IMR-90 (cell line): ENCODE data around the gene COQ4. TPM values are rescaled to one million over a fixed set of nuclear protein-coding genes. Genes with fewer than 3 reads are reported as not detected.

Experiments
- ATAC-seq: fragments of 200-7000 bp; cut with Tn5 transposase; 2 replicates; pipeline ENCODE4 v1.9.1; 2020; ENCODE audit warnings: low read depth, mild to moderate bottlenecking, moderate library complexity
- BruUV-seq: library from RNA; stranded (reverse); fragments of 400-500 nt; replicated peaks from 2 replicates; lab custom pipeline; 2021; lab: Mats Ljungman, UMichigan
- CTCF ChIA-PET: fragments of 300-600 bp; formaldehyde crosslinking; extraction: SDS; loops from one replicate; lab custom pipeline; 2021; ENCODE audit warnings: antibody characterized with exemption; lab: Yijun Ruan, JAX
- POLR2A ChIA-PET: fragments of 300-600 bp; sonication (Branson Sonifier 250); formaldehyde crosslinking; loops from one replicate; lab custom pipeline; 2022; ENCODE audit warnings: antibody characterized with exemption; ENCODE audit not compliant: unreplicated experiment; lab: Charles Lee
- DNase-seq: peaks from one replicate; pipeline ENCODE4 v3.0.0; 2013
- H2AFZ ChIP-seq: replicated peaks from 2 replicates; pipeline ENCODE3; 2013; ENCODE audit warnings: low read length, mild to moderate bottlenecking; ENCODE audit not compliant: poor library complexity
- H2AK5ac ChIP-seq: 2 replicates; pipeline ENCODE4 v1.6.1; 2013; ENCODE audit warnings: low read depth, low read length, inconsistent platforms
- H2AK9ac ChIP-seq: replicated peaks from 2 replicates; pipeline ENCODE3; 2013; ENCODE audit warnings: mild to moderate bottlenecking, low read depth, low read length, moderate library complexity; ENCODE audit not compliant: poor library complexity
- H2BK120ac ChIP-seq: 2 replicates; pipeline ENCODE4 v1.6.1; 2013; ENCODE audit warnings: low read depth, low read length, inconsistent platforms
- H2BK15ac ChIP-seq: 3 replicates; pipeline ENCODE4 v1.6.1; 2013; ENCODE audit warnings: low read depth, low read length, inconsistent platforms
- H2BK20ac ChIP-seq: 2 replicates; pipeline ENCODE4 v1.6.1; 2013; ENCODE audit warnings: low read depth, mild to moderate bottlenecking, inconsistent platforms, low read length, moderate library complexity
- H2BK5ac ChIP-seq: 2 replicates; pipeline ENCODE4 v1.6.1; 2013; ENCODE audit warnings: mild to moderate bottlenecking, low read depth, low read length, inconsistent platforms; ENCODE audit not compliant: poor library complexity, severe bottlenecking
- H3K14ac ChIP-seq: replicated peaks from 2 replicates; pipeline ENCODE4 v1.6.1; 2013; ENCODE audit warnings: low read depth, low read length, inconsistent platforms
- H3K18ac ChIP-seq: 2 replicates; pipeline ENCODE4 v1.6.1; 2013; ENCODE audit warnings: low read depth, low read length, control low read depth
- H3K23ac ChIP-seq: 2 replicates; pipeline ENCODE4 v1.6.1; 2013; ENCODE audit warnings: low read depth, low read length, inconsistent platforms
- H3K27ac ChIP-seq: 2 replicates; pipeline ENCODE4 v1.5.1; 2013; ENCODE audit warnings: mild to moderate bottlenecking, control low read depth, low read length; ENCODE audit not compliant: insufficient read depth
- H3K27me3 ChIP-seq: 2 replicates; pipeline ENCODE4 v1.6.1; 2013; ENCODE audit warnings: low read length; ENCODE audit not compliant: control insufficient read depth, insufficient read depth
- H3K36me3 ChIP-seq: 2 replicates; pipeline ENCODE4 v1.6.1; 2013; ENCODE audit warnings: low read length, mixed read lengths; ENCODE audit not compliant: control insufficient read depth, insufficient read depth
- H3K4ac ChIP-seq: 2 replicates; pipeline ENCODE4 v1.6.1; 2013; ENCODE audit warnings: low read depth, low read length, inconsistent platforms
- H3K4me1 ChIP-seq: 2 replicates; pipeline ENCODE4 v1.6.1; 2013; ENCODE audit warnings: low read length, mixed read lengths; ENCODE audit not compliant: control insufficient read depth, insufficient read depth
- H3K4me2 ChIP-seq: 2 replicates; pipeline ENCODE4 v1.6.1; 2013; ENCODE audit warnings: low read depth, mild to moderate bottlenecking, control low read depth, low read length, moderate library complexity
- H3K4me3 ChIP-seq: 2 replicates; pipeline ENCODE4 v1.5.1; 2013; ENCODE audit warnings: low read depth, mild to moderate bottlenecking, control low read depth, low read length, moderate library complexity; ENCODE audit not compliant: insufficient read depth
- H3K56ac ChIP-seq: 2 replicates; pipeline ENCODE4 v1.6.1; 2013; ENCODE audit warnings: low read length, inconsistent platforms; ENCODE audit not compliant: insufficient read depth; ENCODE audit errors: extremely low read depth
- H3K79me1 ChIP-seq, 2 experiments: 2 replicates each; pipeline ENCODE4 v1.6.1; 2013; ENCODE audit warnings: low read length in 2 of 2, inconsistent platforms in 1 of 2, low read depth in 1 of 2
- H3K9ac ChIP-seq: 2 replicates; pipeline ENCODE4 v1.6.1; 2013; ENCODE audit warnings: low read depth, low read length, control low read depth
- H3K9me1 ChIP-seq: 2 replicates; pipeline ENCODE4 v1.6.1; 2013; ENCODE audit warnings: low read length, inconsistent platforms; ENCODE audit not compliant: insufficient read depth
- H3K9me3 ChIP-seq: 2 replicates; pipeline ENCODE4 v1.6.1; 2013; ENCODE audit warnings: low read length; ENCODE audit not compliant: control insufficient read depth, insufficient read depth
- H4K20me1 ChIP-seq: 2 replicates; pipeline ENCODE4 v1.6.1; 2013; ENCODE audit warnings: low read length, inconsistent platforms; ENCODE audit not compliant: insufficient read depth
- H4K5ac ChIP-seq: 2 replicates; pipeline ENCODE4 v1.6.1; 2013; ENCODE audit warnings: mild to moderate bottlenecking, low read depth, low read length, control low read depth
- H4K8ac ChIP-seq, 2 experiments: 2 replicates each; pipeline ENCODE4 v1.6.1; 2013; ENCODE audit warnings: low read depth in 2 of 2, low read length in 2 of 2, control low read depth in 1 of 2, inconsistent platforms in 1 of 2
- H4K91ac ChIP-seq: 2 replicates; pipeline ENCODE4 v1.6.1; 2013; ENCODE audit warnings: low read depth, low read length, inconsistent platforms; ENCODE audit not compliant: insufficient read depth
- BHLHE40 ChIP-seq: fragments of 150-350 bp; IDR thresholded peaks from 2 replicates; pipeline ENCODE4 v1.6.1; 2016; ENCODE audit warnings: mild to moderate bottlenecking, low read depth, low read length
- CEBPB ChIP-seq: IDR thresholded peaks from 2 replicates; pipeline ENCODE4 v1.6.1; 2012; ENCODE audit warnings: low read depth, low read length, improper control_type of control experiment
- CHD1 ChIP-seq: IDR thresholded peaks from 2 replicates; pipeline ENCODE4 v1.6.1; 2012; ENCODE audit warnings: low read depth, low read length, improper control_type of control experiment
- FOS ChIP-seq: fragments of 150-350 bp; IDR thresholded peaks from 2 replicates; pipeline ENCODE4 v1.6.1; 2016; ENCODE audit warnings: low read depth, low read length
- MAFK ChIP-seq: IDR thresholded peaks from 2 replicates; pipeline ENCODE4 v1.6.1; 2012; ENCODE audit warnings: low read depth, low read length, improper control_type of control experiment
- MAZ ChIP-seq: IDR thresholded peaks from 2 replicates; pipeline ENCODE4 v1.6.1; 2012; ENCODE audit warnings: low read depth, mild to moderate bottlenecking, low read length, improper control_type of control experiment, moderate library complexity, borderline replicate concordance
- NFE2L2 ChIP-seq: fragments of 150-350 bp; IDR thresholded peaks from 2 replicates; pipeline ENCODE4 v1.6.1; 2016; ENCODE audit warnings: low read depth, mild to moderate bottlenecking, low read length
- POLR2A ChIP-seq: IDR thresholded peaks from 2 replicates; pipeline ENCODE4 v1.6.1; 2012; ENCODE audit warnings: mild to moderate bottlenecking, low read depth, low read length
- RAD21 ChIP-seq: IDR thresholded peaks from 2 replicates; pipeline ENCODE4 v1.6.1; 2012; ENCODE audit warnings: low read length, improper control_type of control experiment
- RCOR1 ChIP-seq: IDR thresholded peaks from 2 replicates; pipeline ENCODE4 v1.6.1; 2012; ENCODE audit warnings: mild to moderate bottlenecking, low read length, improper control_type of control experiment; ENCODE audit not compliant: insufficient replicate concordance
- SMC3 ChIP-seq: fragments of 150-350 bp; IDR thresholded peaks from 2 replicates; pipeline ENCODE4 v1.6.1; 2016; ENCODE audit warnings: low read depth, mild to moderate bottlenecking, antibody characterized with exemption, low read length, moderate library complexity
- WGBS, 2 experiments: methylation state at CpG; one replicate each; pipeline versions ENCODE4 v1.1.5 to v1.1.7; 2013; ENCODE audit warnings: missing lambda C conversion rate in 2 of 2; ENCODE audit not compliant: insufficient read length in 1 of 2; ENCODE audit errors: extremely low coverage in 2 of 2; 5-methylcytosine and 5-hydroxymethylcytosine counted together
- dilution Hi-C: fragments of 300-500 bp; cut with HindIII; formaldehyde crosslinking; loops from one replicate; pipeline ENCODE4 v1.14.3; 2018; ENCODE audit warnings: low sequenced_read_pairs; ENCODE audit not compliant: unreplicated experiment
- in situ Hi-C: fragments of 300-500 bp; cut with MboI; formaldehyde crosslinking; loops from 3 replicates; pipeline ENCODE4 v1.14.3; 2019; ENCODE audit warnings: low sequenced_read_pairs, inconsistent platforms, mixed read lengths
- intact Hi-C: fragments of 100-400 bp; cut with micrococcal nuclease; formaldehyde crosslinking; loops from 2 replicates; pipeline ENCODE4 v1.10.0; 2022
- polyA plus RNA-seq, 3 experiments: library from polyadenylated mRNA; depleted of rRNA; stranded (reverse); fragments of >200 nt; gene quantifications; 2 replicates each; pipeline ENCODE4 v1.2.3, GENCODE V29; 2012; ENCODE audit warnings: low replicate concordance in 1 of 3
- total RNA-seq: library from RNA; depleted of rRNA; stranded (reverse); fragments of >200 nt; gene quantifications from 2 replicates; pipeline ENCODE4 v1.2.3, GENCODE V29; 2012
- TF ChIP-seq, protein P1 (sequence below): fragments of 150-350 bp; IDR thresholded peaks from 2 replicates; pipeline ENCODE4 v1.6.1; 2016; ENCODE audit warnings: low read depth, mild to moderate bottlenecking, low read length, moderate library complexity, borderline replicate concordance
- TF ChIP-seq, protein P2 (sequence below): conservative IDR thresholded peaks from 2 replicates; pipeline ENCODE4 v1.5.1; 2012; ENCODE audit warnings: mild to moderate bottlenecking, low read depth, low read length, improper control_type of control experiment

COQ4 gene
- total and polyA plus RNA-seq, 2 of the 4 experiments (the other 2 are of a cell fraction): 20.1 to 41.4 TPM

DNA sequence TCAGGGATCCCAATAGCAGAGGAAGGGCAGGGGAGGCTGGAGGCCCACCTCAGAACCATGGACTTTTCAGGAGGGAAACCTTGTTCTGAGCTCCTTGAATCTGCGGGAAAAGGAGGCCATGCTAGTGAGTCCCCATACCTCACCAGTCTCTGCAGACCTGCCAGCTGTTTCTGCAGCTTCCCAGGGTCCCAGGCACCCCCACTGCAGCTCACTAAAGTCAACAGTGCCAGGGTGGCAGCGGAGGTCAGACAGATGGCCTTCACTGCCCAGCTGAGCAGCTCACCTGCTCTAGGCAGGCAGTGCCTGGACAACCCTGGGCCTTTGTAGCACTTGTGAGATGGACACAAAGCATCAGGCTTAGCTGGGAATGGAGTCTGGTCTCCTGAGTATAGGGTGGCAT is 13.3 kb downstream of the COQ4 start:
- DNase-seq: no peak
- Histone ChIP-seq H2AK9ac (no peak overlapping the region), H4K20me1 (no peaks in the 10 kb centered on the region), H2BK15ac (no peak overlapping the region), H3K36me3 (peaks cover 20% of the 10 kb centered on the region), H3K4me3 (no peak overlapping the region), H3K18ac (no peak overlapping the region), H3K9me1 (peaks cover 8% of the 10 kb centered on the region), H3K56ac (no peak overlapping the region), H3K27ac (no peak overlapping the region), H3K4ac (no peak overlapping the region), H3K79me1 (peaks cover 0 to 8% of the 10 kb centered on the region in 2 experiments; a peak in 2 of 4 replicates), H2BK5ac (no peak overlapping the region), H2AFZ (no peak overlapping the region), H3K9ac (no peak overlapping the region), H3K9me3 (no peaks in the 10 kb centered on the region), H2AK5ac (no peak overlapping the region), H4K8ac (no peak overlapping the region), H3K4me1 (peaks cover 3% of the 10 kb centered on the region; the same call in 1 of the 2 replicates), H3K23ac (no peak overlapping the region), H3K27me3 (no peaks in the 10 kb centered on the region), H2BK120ac (no peak overlapping the region), H4K5ac (no peak overlapping the region), H3K14ac (no peak overlapping the region), H4K91ac (no peak overlapping the region), H3K4me2 (no peak overlapping the region), H2BK20ac (no peak overlapping the region)
- 100% methylated on average over 1 of the region's 2 CpGs; no CpG with 5 or more reads in 1 of the 2 experiments for WGBS, 2 experiments
- dilution Hi-C loops (no loop called here), in situ Hi-C loops (no loop called here), intact Hi-C loops (no loop called here)
- TF ChIP-seq RAD21: no peak
- TF ChIP-seq CHD1: no peak
- no peak for TF ChIP-seq POLR2A
- TF ChIP-seq CEBPB: no peak
- TF ChIP-seq MAZ: no peak
- TF ChIP-seq MAFK: no peak
- TF ChIP-seq BHLHE40: no peak
- TF ChIP-seq, protein P1, sequence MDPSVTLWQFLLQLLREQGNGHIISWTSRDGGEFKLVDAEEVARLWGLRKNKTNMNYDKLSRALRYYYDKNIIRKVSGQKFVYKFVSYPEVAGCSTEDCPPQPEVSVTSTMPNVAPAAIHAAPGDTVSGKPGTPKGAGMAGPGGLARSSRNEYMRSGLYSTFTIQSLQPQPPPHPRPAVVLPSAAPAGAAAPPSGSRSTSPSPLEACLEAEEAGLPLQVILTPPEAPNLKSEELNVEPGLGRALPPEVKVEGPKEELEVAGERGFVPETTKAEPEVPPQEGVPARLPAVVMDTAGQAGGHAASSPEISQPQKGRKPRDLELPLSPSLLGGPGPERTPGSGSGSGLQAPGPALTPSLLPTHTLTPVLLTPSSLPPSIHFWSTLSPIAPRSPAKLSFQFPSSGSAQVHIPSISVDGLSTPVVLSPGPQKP: no peak
- TF ChIP-seq FOS: no peak
- no peak for TF ChIP-seq SMC3
- TF ChIP-seq, protein P2, sequence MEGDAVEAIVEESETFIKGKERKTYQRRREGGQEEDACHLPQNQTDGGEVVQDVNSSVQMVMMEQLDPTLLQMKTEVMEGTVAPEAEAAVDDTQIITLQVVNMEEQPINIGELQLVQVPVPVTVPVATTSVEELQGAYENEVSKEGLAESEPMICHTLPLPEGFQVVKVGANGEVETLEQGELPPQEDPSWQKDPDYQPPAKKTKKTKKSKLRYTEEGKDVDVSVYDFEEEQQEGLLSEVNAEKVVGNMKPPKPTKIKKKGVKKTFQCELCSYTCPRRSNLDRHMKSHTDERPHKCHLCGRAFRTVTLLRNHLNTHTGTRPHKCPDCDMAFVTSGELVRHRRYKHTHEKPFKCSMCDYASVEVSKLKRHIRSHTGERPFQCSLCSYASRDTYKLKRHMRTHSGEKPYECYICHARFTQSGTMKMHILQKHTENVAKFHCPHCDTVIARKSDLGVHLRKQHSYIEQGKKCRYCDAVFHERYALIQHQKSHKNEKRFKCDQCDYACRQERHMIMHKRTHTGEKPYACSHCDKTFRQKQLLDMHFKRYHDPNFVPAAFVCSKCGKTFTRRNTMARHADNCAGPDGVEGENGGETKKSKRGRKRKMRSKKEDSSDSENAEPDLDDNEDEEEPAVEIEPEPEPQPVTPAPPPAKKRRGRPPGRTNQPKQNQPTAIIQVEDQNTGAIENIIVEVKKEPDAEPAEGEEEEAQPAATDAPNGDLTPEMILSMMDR: no peak
- no peak for TF ChIP-seq RCOR1
- no peak for TF ChIP-seq NFE2L2
- ChIA-PET CTCF (no interaction called here), POLR2A (no interaction called here)
- no peak for ATAC-seq
- BruUV-seq: no TSS peak
